H9 (cell line): Measurements from ENCODE around the gene TRAPPC14. TPM values are rescaled to one million over a fixed set of nuclear protein-coding genes. Genes with fewer than 3 reads are reported as not detected.

Experiments used
- DNase-seq: peaks from one replicate; pipeline ENCODE4 v3.0.0-alpha.2; 2017
- H2AFZ ChIP-seq: one replicate; pipeline ENCODE4 v1.6.1; 2013; ENCODE audit warnings: mild to moderate bottlenecking, low read length, control low read depth, moderate library complexity
- H2AK5ac ChIP-seq: 2 replicates; pipeline ENCODE4 v1.6.1; 2013; ENCODE audit warnings: low read length, control low read depth, mixed read lengths; ENCODE audit not compliant: insufficient read length
- H2BK120ac ChIP-seq: one replicate; pipeline ENCODE4 v1.6.1; 2013; ENCODE audit warnings: low read depth, mild to moderate bottlenecking, low read length, control low read depth, inconsistent platforms; ENCODE audit not compliant: poor library complexity, severe bottlenecking
- H2BK12ac ChIP-seq: 2 replicates; pipeline ENCODE4 v1.6.1; 2013; ENCODE audit warnings: low read length, control low read depth, mixed read lengths, low read depth; ENCODE audit not compliant: insufficient read length
- H2BK15ac ChIP-seq: 2 replicates; pipeline ENCODE4 v1.6.1; 2013; ENCODE audit warnings: low read depth, low read length, control low read depth
- H2BK20ac ChIP-seq: one replicate; pipeline ENCODE4 v1.6.1; 2013; ENCODE audit warnings: low read depth, mild to moderate bottlenecking, low read length, control low read depth, inconsistent platforms; ENCODE audit not compliant: poor library complexity, severe bottlenecking
- H2BK5ac ChIP-seq: 2 replicates; pipeline ENCODE4 v1.6.1; 2013; ENCODE audit warnings: low read length, control low read depth, mixed read lengths; ENCODE audit not compliant: insufficient read length
- H3K14ac ChIP-seq: 2 replicates; pipeline ENCODE4 v1.6.1; 2013; ENCODE audit warnings: low read length, control low read depth; ENCODE audit not compliant: insufficient read depth
- H3K18ac ChIP-seq: 2 replicates; pipeline ENCODE4 v1.6.1; 2013; ENCODE audit warnings: low read depth, mild to moderate bottlenecking, mixed read lengths, low read length, control low read depth; ENCODE audit not compliant: insufficient read length
- H3K23ac ChIP-seq: 2 replicates; pipeline ENCODE4 v1.6.1; 2013; ENCODE audit warnings: low read length, control low read depth, mixed read lengths, low read depth; ENCODE audit not compliant: insufficient read length
- H3K23me2 ChIP-seq: 2 replicates; pipeline ENCODE4 v1.6.1; 2013; ENCODE audit warnings: low read depth, mild to moderate bottlenecking, mixed read lengths, low read length, control low read depth; ENCODE audit not compliant: insufficient read length, poor library complexity, severe bottlenecking
- H3K27ac ChIP-seq: 2 replicates; pipeline ENCODE4 v1.5.1; 2013; ENCODE audit warnings: low read length, control low read depth, mixed read lengths, low read depth; ENCODE audit not compliant: insufficient read length
- H3K27me3 ChIP-seq: 2 replicates; pipeline ENCODE4 v1.6.1; 2013; ENCODE audit warnings: low read length, control low read depth, inconsistent platforms; ENCODE audit not compliant: insufficient read depth
- H3K4ac ChIP-seq: 2 replicates; pipeline ENCODE4 v1.6.1; 2013; ENCODE audit warnings: low read depth, mild to moderate bottlenecking, control low read depth, inconsistent platforms, low read length, moderate library complexity
- H3K4me1 ChIP-seq: 2 replicates; pipeline ENCODE4 v1.6.1; 2013; ENCODE audit warnings: low read length, control low read depth, inconsistent platforms; ENCODE audit not compliant: insufficient read depth
- H3K4me2 ChIP-seq: 2 replicates; pipeline ENCODE4 v1.6.1; 2013; ENCODE audit warnings: low read length, control low read depth, mixed read lengths; ENCODE audit not compliant: insufficient read length, insufficient read depth
- H3K56ac ChIP-seq: 2 replicates; pipeline ENCODE4 v1.6.1; 2013; ENCODE audit warnings: low read depth, mild to moderate bottlenecking, mixed read lengths, low read length, control low read depth; ENCODE audit not compliant: insufficient read length
- H3K79me1 ChIP-seq: 2 replicates; pipeline ENCODE4 v1.6.1; 2013; ENCODE audit warnings: low read depth, mild to moderate bottlenecking, moderate library complexity, low read length, control low read depth, inconsistent platforms; ENCODE audit not compliant: insufficient read depth, poor library complexity, severe bottlenecking
- H3K79me2 ChIP-seq: 2 replicates; pipeline ENCODE4 v1.6.1; 2013; ENCODE audit warnings: low read length, control low read depth, inconsistent platforms; ENCODE audit not compliant: insufficient read depth
- H3K9ac ChIP-seq: 2 replicates; pipeline ENCODE4 v1.6.1; 2013; ENCODE audit warnings: low read length, control low read depth, mixed read lengths; ENCODE audit not compliant: insufficient read length; ENCODE audit errors: extremely low read depth
- H3K9me3 ChIP-seq: one replicate; pipeline ENCODE4 v1.6.1; 2013; ENCODE audit warnings: low read depth, low read length, inconsistent platforms; ENCODE audit not compliant: control insufficient read depth
- H3T11ph ChIP-seq: one replicate; pipeline ENCODE4 v1.6.1; 2013; ENCODE audit warnings: mild to moderate bottlenecking, low read length, control low read depth, inconsistent platforms
- H4K20me1 ChIP-seq: one replicate; pipeline ENCODE4 v1.6.1; 2013; ENCODE audit not compliant: control insufficient read depth, insufficient read length, insufficient read depth
- H4K5ac ChIP-seq: 2 replicates; pipeline ENCODE4 v1.6.1; 2013; ENCODE audit warnings: low read depth, mild to moderate bottlenecking, mixed read lengths, low read length, control low read depth; ENCODE audit not compliant: insufficient read length
- H4K8ac ChIP-seq: replicated peaks from 2 replicates; pipeline ENCODE4 v1.6.1; 2013; ENCODE audit warnings: low read length, control low read depth, mixed read lengths, low read depth; ENCODE audit not compliant: insufficient read length
- H4K91ac ChIP-seq: 2 replicates; pipeline ENCODE4 v1.6.1; 2013; ENCODE audit warnings: low read depth, mild to moderate bottlenecking, moderate library complexity, mixed read lengths, low read length, control low read depth; ENCODE audit not compliant: insufficient read length
- H3K27ac Mint-ChIP-seq, 3 experiments: 2 replicates in 2 of 3; 3 replicates in 1 of 3; pipeline ENCODE4 v1.8.0; 2020 to 2021; ENCODE audit warnings: mixed read lengths in 3 of 3, mild to moderate bottlenecking in 1 of 3, moderate library complexity in 1 of 3
- H3K27me3 Mint-ChIP-seq: 2 replicates; pipeline ENCODE4 v1.8.0; 2021; ENCODE audit warnings: low read depth, mild to moderate bottlenecking, moderate library complexity, mixed read lengths
- H3K36me3 Mint-ChIP-seq, 3 experiments: 2 replicates in 2 of 3; 3 replicates in 1 of 3; pipeline ENCODE4 v1.8.0; 2020 to 2021; ENCODE audit warnings: low read depth in 3 of 3, mixed read lengths in 3 of 3; ENCODE audit not compliant: insufficient read depth in 1 of 3
- H3K4me1 Mint-ChIP-seq, 2 experiments: 2 replicates each; pipeline ENCODE4 v1.8.0; 2020; ENCODE audit warnings: mixed read lengths in 2 of 2
- H3K4me3 Mint-ChIP-seq, 2 experiments: 2 replicates in 1 of 2; 3 replicates in 1 of 2; pipeline ENCODE4 v1.8.0; 2020 to 2021; ENCODE audit warnings: mild to moderate bottlenecking in 2 of 2, mixed read lengths in 2 of 2, moderate library complexity in 1 of 2
- H3K9me3 Mint-ChIP-seq, 2 experiments: 2 replicates in 1 of 2; 3 replicates in 1 of 2; pipeline ENCODE4 v1.8.0; 2020; ENCODE audit warnings: mild to moderate bottlenecking in 2 of 2, mixed read lengths in 2 of 2, moderate library complexity in 1 of 2
- CTCF ChIP-seq: fragments of 200-600 bp; sonication (generic); conservative IDR thresholded peaks from 3 replicates; pipeline ENCODE4 v1.8.0; 2021; ENCODE audit warnings: antibody characterized with exemption, mild to moderate bottlenecking
- WGBS: extraction: QIAGEN DNeasy Blood & Tissue Kit; methylation state at CpG from one replicate; pipeline ENCODE4 v1.1.7; 2013; ENCODE audit warnings: missing lambda C conversion rate, low lambda C conversion rate, mixed read lengths; ENCODE audit not compliant: insufficient read length; ENCODE audit errors: extremely low coverage; 5-methylcytosine and 5-hydroxymethylcytosine counted together
- total RNA-seq: library from RNA; stranded (reverse); gene quantifications from 2 replicates; pipeline ENCODE4 v1.2.1, GENCODE V29; 2021

TRAPPC14 gene
- total RNA-seq, 1 experiment from 2014 or later = 32.8 TPM

- no peak overlapping the region for H2BK12ac ChIP-seq
- H3K4ac ChIP-seq = no peak overlapping the region
- H2BK15ac ChIP-seq = no peak overlapping the region
- H3K79me2 ChIP-seq = no peaks in the 10 kb centered on the region; the same call in 1 of the 2 replicates
- H2AK5ac ChIP-seq = no peak overlapping the region
- no peak overlapping the region for H2BK5ac ChIP-seq
- no peak overlapping the region for H2BK120ac ChIP-seq
- H3K9ac ChIP-seq = no peak overlapping the region
- H3K27ac ChIP-seq = no peak overlapping the region
- TF ChIP-seq CTCF = no peak
- no peak overlapping the region for H2AFZ ChIP-seq
- H4K91ac ChIP-seq = no peak overlapping the region
- Mint-ChIP-seq H3K4me1 (peaks cover 23 to 30% of the 10 kb centered on the region in 2 experiments), H3K4me3 (peak overlapping the region; percentile 37 to 77), H3K9me3 (no peaks in the 10 kb centered on the region), H3K27ac (no peak overlapping the region; a peak in 2 of 7 replicates), H3K27me3 (peaks cover 31% of the 10 kb centered on the region), H3K36me3 (peaks cover 26 to 31% (median 28%) of the 10 kb centered on the region in 3 experiments; a peak in 6 of 7 replicates)
- no peak overlapping the region for H3K23ac ChIP-seq
- H4K20me1 ChIP-seq = no peaks in the 10 kb centered on the region
- no peaks in the 10 kb centered on the region for H3K79me1 ChIP-seq
- no peak overlapping the region for H3K4me2 ChIP-seq
- H3K14ac ChIP-seq = no peak overlapping the region
- peaks cover 2% of the 10 kb centered on the region; the same call in 1 of the 2 replicates for H3K4me1 ChIP-seq
- DNase-seq = no peak
- H3K56ac ChIP-seq = no peak overlapping the region
- WGBS = no CpG with 5 or more reads among the region's 14 CpGs
- H3K27me3 ChIP-seq = no peaks in the 10 kb centered on the region; the same call in 1 of the 2 replicates
- no peak overlapping the region for H3T11ph ChIP-seq
- no peak overlapping the region for H2BK20ac ChIP-seq
- no peak overlapping the region for H4K8ac ChIP-seq
- H3K18ac ChIP-seq = no peak overlapping the region
- H3K23me2 ChIP-seq = peaks cover 9% of the 10 kb centered on the region
- no peaks in the 10 kb centered on the region for H3K9me3 ChIP-seq
- H4K5ac ChIP-seq = no peak overlapping the region
These were observed 16.9 kb upstream of the TRAPPC14 start for GRCh38 chr7:100175296-100175935.
